ENCODE data around the gene SHISA8.

DNA sequence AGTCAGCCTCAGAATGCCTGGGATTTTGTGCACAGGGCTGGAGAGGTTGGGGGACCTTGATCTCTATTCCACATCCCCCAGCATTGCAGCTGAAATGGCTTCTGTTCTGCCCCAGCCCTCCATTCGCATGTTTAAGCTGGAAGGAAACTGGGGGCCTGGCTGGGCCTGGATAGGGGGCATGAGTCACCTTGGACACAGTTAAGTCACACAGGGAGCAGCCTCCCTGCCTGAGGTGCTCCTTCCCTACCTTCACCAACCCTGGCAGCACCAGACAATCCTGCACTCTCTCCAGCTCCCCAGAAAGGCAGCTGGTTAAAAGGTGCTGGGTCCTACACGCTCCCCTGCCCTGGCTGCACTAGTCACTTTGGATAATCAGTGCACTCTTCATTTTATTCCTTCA lies 37.8 kb upstream of the SHISA8 start:
- TF ChIP-seq ZBTB21 (tag by site-specific recombination; IDR thresholded peaks at IDR 0.05) = no peak
- TF ChIP-seq, protein P1, sequence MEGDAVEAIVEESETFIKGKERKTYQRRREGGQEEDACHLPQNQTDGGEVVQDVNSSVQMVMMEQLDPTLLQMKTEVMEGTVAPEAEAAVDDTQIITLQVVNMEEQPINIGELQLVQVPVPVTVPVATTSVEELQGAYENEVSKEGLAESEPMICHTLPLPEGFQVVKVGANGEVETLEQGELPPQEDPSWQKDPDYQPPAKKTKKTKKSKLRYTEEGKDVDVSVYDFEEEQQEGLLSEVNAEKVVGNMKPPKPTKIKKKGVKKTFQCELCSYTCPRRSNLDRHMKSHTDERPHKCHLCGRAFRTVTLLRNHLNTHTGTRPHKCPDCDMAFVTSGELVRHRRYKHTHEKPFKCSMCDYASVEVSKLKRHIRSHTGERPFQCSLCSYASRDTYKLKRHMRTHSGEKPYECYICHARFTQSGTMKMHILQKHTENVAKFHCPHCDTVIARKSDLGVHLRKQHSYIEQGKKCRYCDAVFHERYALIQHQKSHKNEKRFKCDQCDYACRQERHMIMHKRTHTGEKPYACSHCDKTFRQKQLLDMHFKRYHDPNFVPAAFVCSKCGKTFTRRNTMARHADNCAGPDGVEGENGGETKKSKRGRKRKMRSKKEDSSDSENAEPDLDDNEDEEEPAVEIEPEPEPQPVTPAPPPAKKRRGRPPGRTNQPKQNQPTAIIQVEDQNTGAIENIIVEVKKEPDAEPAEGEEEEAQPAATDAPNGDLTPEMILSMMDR (tag by site-specific recombination; IDR thresholded peaks at IDR 0.05) = no peak
- no peak for TF ChIP-seq ZNF404 (tag by site-specific recombination; IDR thresholded peaks at IDR 0.05)
- TF ChIP-seq REST (tag by site-specific recombination; IDR thresholded peaks at IDR 0.05) = no peak
- no peak for TF ChIP-seq ZNF221 (tag by site-specific recombination; IDR thresholded peaks at IDR 0.05; ENCODE audit: borderline replicate concordance)
- TF ChIP-seq ZNF23 (tag by site-specific recombination; IDR thresholded peaks at IDR 0.05; ENCODE audit: borderline replicate concordance) = no peak
- TF ChIP-seq ZNF324 (tag by site-specific recombination; IDR thresholded peaks at IDR 0.05) = no peak
- no peak for TF ChIP-seq ZNF777 (tag by site-specific recombination; IDR thresholded peaks at IDR 0.05; ENCODE audit: borderline replicate concordance)
- no peak for TF ChIP-seq ZNF184 (tag by site-specific recombination; IDR thresholded peaks at IDR 0.05)
- TF ChIP-seq ZNF747 (tag by site-specific recombination; IDR thresholded peaks at IDR 0.05) = no peak
- TF ChIP-seq RBAK (tag by site-specific recombination; IDR thresholded peaks at IDR 0.05) = no peak

Data from HEK293 (cell line).